ENCODE results near the gene AVPI1. TPM values are rescaled to one million over a fixed set of nuclear protein-coding genes. Genes with fewer than 3 reads are reported as not detected.

Gene AVPI1
- total and polyA plus RNA-seq, 2 experiments from 2014 or later: 7.4 to 7.6 TPM

- Histone ChIP-seq H3K4me2 (peak overlapping the region; percentile 65), H3K27ac (ENCODE audit: low read depth) (no peak overlapping the region)
These were observed 39.7 kb upstream of the AVPI1 start for GRCh38 chr10:97726636-97727178.

More at GRCh38 chr10:97726636-97727178, 39.7 kb upstream of the AVPI1 start:
- peak overlapping the region; percentile 17 for H3K4me3 ChIP-seq
- Mint-ChIP-seq H3K27me3 (ENCODE audit: insufficient read depth, low read depth, poor library complexity) (no peaks in the 10 kb centered on the region), H3K4me1 (peaks cover 5% of the 10 kb centered on the region; the same call in 2 of the 3 replicates), H3K9me3 (peaks cover 3% of the 10 kb centered on the region; the same call in 1 of the 3 replicates), H3K36me3 (ENCODE audit: low read depth) (0 out of 3 replicates have a peak, but pooled peaks cover under 1% of the 10 kb centered on the region), H3K4me3 (peak overlapping the region; percentile 53), H3K27ac (peak overlapping the region; percentile 84; the same call in 1 of the 2 replicates)
- no peaks in the 10 kb centered on the region for H3K4me1 ChIP-seq (ENCODE audit: insufficient read depth)
- 0 out of 2 replicates have a peak, but pooled peaks cover 2% of the 10 kb centered on the region for H3F3A ChIP-seq (replicated peaks; ENCODE audit: low read depth)
- peak; percentile 92 for DNase-seq (ENCODE audit: low spot score)
- no peaks in the 10 kb centered on the region for H3K79me2 ChIP-seq (replicated peaks; ENCODE audit: insufficient read depth)
- peak; percentile 97 for ATAC-seq
- TF ChIP-seq ETS1 (IDR thresholded peaks at IDR 0.05) (peak; percentile 84), ZNF462 (CRISPR knock-in tag; IDR thresholded peaks at IDR 0.05) (peak; percentile 60; the same call in 1 of the 2 replicates), NANOG (IDR thresholded peaks at IDR 0.05; ENCODE audit: borderline replicate concordance) (no peak), STAT1 (IDR thresholded peaks at IDR 0.05; ENCODE audit: unreplicated experiment) (no peak), REST (IDR thresholded peaks at IDR 0.05; ENCODE audit: unreplicated experiment) (no peak), CREB1 (CRISPR knock-in tag; IDR thresholded peaks at IDR 0.05; ENCODE audit: low read depth) (no peak), EZH2 (IDR thresholded peaks at IDR 0.05; ENCODE audit: low read depth, unreplicated experiment) (no peak), ZNF331 (CRISPR knock-in tag; IDR thresholded peaks at IDR 0.05; ENCODE audit: low read depth) (no peak), POLR2AphosphoS5 (IDR thresholded peaks at IDR 0.05; ENCODE audit: low read depth) (peak; percentile 61)
- no peaks in the 10 kb centered on the region for H3K36me3 ChIP-seq (ENCODE audit: insufficient read depth)
- no peaks in the 10 kb centered on the region for H3K9me2 ChIP-seq (ENCODE audit: insufficient read depth)
- H2AFZ ChIP-seq: peak overlapping the region; percentile 44
- no peaks in the 10 kb centered on the region for H4K20me1 ChIP-seq (replicated peaks; ENCODE audit: insufficient read depth)
- no peaks in the 10 kb centered on the region for H3K27me3 ChIP-seq (ENCODE audit: insufficient read depth)

Measured in GM23338 (cell line).